MM.1S (cell line): Measurements from ENCODE around the gene SMCO4.

Experiments
- DNase-seq: peaks from one replicate; pipeline ENCODE4 v3.0.0-alpha.2; 2015
- H2AFZ ChIP-seq: fragments of 300-600 bp; sonication (generic); 2 replicates; pipeline ENCODE4 v1.6.0; 2016; ENCODE audit warnings: antibody characterized with exemption, low read length
- H3F3A ChIP-seq: fragments of 300-600 bp; sonication (generic); 2 replicates; pipeline ENCODE4 v1.6.1; 2016; ENCODE audit warnings: mild to moderate bottlenecking, antibody characterized with exemption, low read length, moderate library complexity, mixed read lengths; ENCODE audit not compliant: insufficient read depth
- H3K27ac ChIP-seq: fragments of 300-600 bp; sonication (generic); 2 replicates; pipeline ENCODE4 v1.5.1; 2016; ENCODE audit warnings: mild to moderate bottlenecking, low read length
- H3K27me3 ChIP-seq: fragments of 300-600 bp; sonication (generic); replicated peaks from 2 replicates; pipeline ENCODE4 v1.6.0; 2016; ENCODE audit warnings: low read length; ENCODE audit not compliant: insufficient read depth
- H3K36me3 ChIP-seq: fragments of 300-600 bp; sonication (generic); replicated peaks from 2 replicates; pipeline ENCODE4 v1.6.1; 2016; ENCODE audit warnings: mild to moderate bottlenecking, low read length, mixed read lengths; ENCODE audit not compliant: insufficient read depth
- H3K4me1 ChIP-seq: fragments of 300-600 bp; sonication (generic); 2 replicates; pipeline ENCODE4 v1.6.1; 2016; ENCODE audit warnings: low read length, mixed read lengths
- H3K4me2 ChIP-seq: fragments of 300-600 bp; sonication (generic); 2 replicates; pipeline ENCODE4 v1.6.0; 2016; ENCODE audit warnings: low read depth, low read length
- H3K4me3 ChIP-seq: fragments of 300-600 bp; sonication (generic); 2 replicates; pipeline ENCODE4 v1.5.1; 2016; ENCODE audit warnings: low read length, mixed read lengths
- H3K79me2 ChIP-seq: fragments of 300-600 bp; sonication (generic); 2 replicates; pipeline ENCODE4 v1.6.1; 2016; ENCODE audit warnings: mixed run types, low read length, mixed read lengths
- H3K9ac ChIP-seq: fragments of 300-600 bp; sonication (generic); 2 replicates; pipeline ENCODE4 v1.6.1; 2016; ENCODE audit warnings: low read length, mixed read lengths
- H3K9me2 ChIP-seq: fragments of 300-600 bp; sonication (generic); replicated peaks from 2 replicates; pipeline ENCODE4 v1.6.1; 2016; ENCODE audit warnings: mild to moderate bottlenecking, low read length, mixed read lengths; ENCODE audit not compliant: insufficient read depth
- H3K9me3 ChIP-seq: fragments of 300-600 bp; sonication (generic); replicated peaks from 2 replicates; pipeline ENCODE4 v1.6.1; 2016; ENCODE audit warnings: mild to moderate bottlenecking, low read length, mixed read lengths; ENCODE audit not compliant: insufficient read depth
- H4K20me1 ChIP-seq: fragments of 300-600 bp; sonication (generic); 2 replicates; pipeline ENCODE4 v1.6.1; 2016; ENCODE audit warnings: mild to moderate bottlenecking, low read length, moderate library complexity, mixed read lengths; ENCODE audit not compliant: insufficient read depth
- EZH2 ChIP-seq: fragments of 300-600 bp; sonication (generic); optimal IDR thresholded peaks from 2 replicates; pipeline ENCODE3; 2017; ENCODE audit warnings: low read depth, mild to moderate bottlenecking, antibody characterized with exemption, low read length, mixed read lengths
- EZH2phosphoT487 ChIP-seq: fragments of 300-600 bp; sonication (generic); IDR thresholded peaks from 2 replicates; pipeline ENCODE4 v1.6.1; 2018; ENCODE audit warnings: antibody characterized with exemption, low read length
- TF ChIP-seq, protein P1 (sequence below): fragments of 300-600 bp; sonication (generic); IDR thresholded peaks from 2 replicates; pipeline ENCODE4 v1.5.1; 2016; ENCODE audit warnings: antibody characterized with exemption, low read length, mixed read lengths

SMCO4 gene

DNA sequence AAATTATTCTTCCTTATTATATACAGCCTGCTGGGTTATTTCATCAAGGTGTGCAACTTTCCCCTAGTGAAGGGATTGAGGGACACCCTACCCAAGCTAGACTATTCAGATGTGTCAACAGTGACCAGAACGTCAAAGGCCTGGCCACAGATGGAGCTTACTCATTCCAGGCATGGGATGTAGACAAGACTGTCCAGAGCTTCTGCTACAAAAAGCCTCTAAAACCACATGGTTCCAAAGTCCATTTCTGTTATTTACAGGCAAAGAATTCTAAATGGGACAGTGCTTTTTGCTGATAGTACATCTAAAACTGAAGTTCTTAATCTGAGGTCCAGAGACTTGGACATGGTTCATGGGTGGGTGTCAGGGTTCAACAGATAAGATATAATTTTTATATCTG lies 9.7 kb upstream of the SMCO4 start:
- Histone ChIP-seq H3F3A (no peaks in the 10 kb centered on the region), H3K4me3 (no peak overlapping the region), H3K9me2 (no peaks in the 10 kb centered on the region), H4K20me1 (no peaks in the 10 kb centered on the region), H3K36me3 (no peaks in the 10 kb centered on the region), H3K4me2 (no peak overlapping the region), H3K27me3 (no peaks in the 10 kb centered on the region), H3K9me3 (no peaks in the 10 kb centered on the region), H3K4me1 (no peaks in the 10 kb centered on the region), H3K27ac (no peak overlapping the region), H3K9ac (no peak overlapping the region), H3K79me2 (no peaks in the 10 kb centered on the region), H2AFZ (no peak overlapping the region)
- no peak for TF ChIP-seq EZH2
- TF ChIP-seq, protein P1, sequence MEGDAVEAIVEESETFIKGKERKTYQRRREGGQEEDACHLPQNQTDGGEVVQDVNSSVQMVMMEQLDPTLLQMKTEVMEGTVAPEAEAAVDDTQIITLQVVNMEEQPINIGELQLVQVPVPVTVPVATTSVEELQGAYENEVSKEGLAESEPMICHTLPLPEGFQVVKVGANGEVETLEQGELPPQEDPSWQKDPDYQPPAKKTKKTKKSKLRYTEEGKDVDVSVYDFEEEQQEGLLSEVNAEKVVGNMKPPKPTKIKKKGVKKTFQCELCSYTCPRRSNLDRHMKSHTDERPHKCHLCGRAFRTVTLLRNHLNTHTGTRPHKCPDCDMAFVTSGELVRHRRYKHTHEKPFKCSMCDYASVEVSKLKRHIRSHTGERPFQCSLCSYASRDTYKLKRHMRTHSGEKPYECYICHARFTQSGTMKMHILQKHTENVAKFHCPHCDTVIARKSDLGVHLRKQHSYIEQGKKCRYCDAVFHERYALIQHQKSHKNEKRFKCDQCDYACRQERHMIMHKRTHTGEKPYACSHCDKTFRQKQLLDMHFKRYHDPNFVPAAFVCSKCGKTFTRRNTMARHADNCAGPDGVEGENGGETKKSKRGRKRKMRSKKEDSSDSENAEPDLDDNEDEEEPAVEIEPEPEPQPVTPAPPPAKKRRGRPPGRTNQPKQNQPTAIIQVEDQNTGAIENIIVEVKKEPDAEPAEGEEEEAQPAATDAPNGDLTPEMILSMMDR = no peak
- TF ChIP-seq EZH2phosphoT487 = no peak
- DNase-seq = no peak

DNA sequence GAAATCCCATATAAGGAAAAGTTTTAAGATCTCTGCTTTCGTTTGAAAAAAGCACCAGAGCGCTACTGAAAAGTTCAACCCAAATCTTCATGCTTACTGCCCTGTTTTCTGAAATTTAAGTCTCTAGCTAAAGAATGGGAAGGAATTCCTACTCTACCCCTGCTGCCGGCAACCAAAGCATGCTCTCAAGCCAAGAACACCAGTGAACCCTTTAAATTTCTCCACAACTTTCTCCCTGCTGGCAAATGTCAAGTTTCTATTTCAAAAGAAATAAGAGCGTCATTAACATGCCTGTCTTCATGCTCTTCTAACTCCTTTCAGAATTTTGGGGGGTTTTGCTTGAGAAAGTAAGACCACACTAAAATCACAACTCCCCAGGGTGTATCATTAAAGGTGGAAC lies 6.8 kb upstream of the SMCO4 start:
- H3F3A ChIP-seq = no peaks in the 10 kb centered on the region
- H3K9ac ChIP-seq = no peak overlapping the region
- no peak for DNase-seq
- H3K27me3 ChIP-seq = no peaks in the 10 kb centered on the region
- no peaks in the 10 kb centered on the region for H3K79me2 ChIP-seq
- no peak for TF ChIP-seq EZH2
- TF ChIP-seq EZH2phosphoT487 = no peak
- TF ChIP-seq, protein P1 = no peak
- H3K9me3 ChIP-seq = no peaks in the 10 kb centered on the region
- H3K27ac ChIP-seq = no peak overlapping the region
- no peaks in the 10 kb centered on the region for H4K20me1 ChIP-seq
- no peak overlapping the region for H2AFZ ChIP-seq
- no peaks in the 10 kb centered on the region for H3K9me2 ChIP-seq
- no peak overlapping the region for H3K4me3 ChIP-seq
- H3K36me3 ChIP-seq = no peaks in the 10 kb centered on the region
- H3K4me1 ChIP-seq = no peaks in the 10 kb centered on the region
- no peak overlapping the region for H3K4me2 ChIP-seq

DNA sequence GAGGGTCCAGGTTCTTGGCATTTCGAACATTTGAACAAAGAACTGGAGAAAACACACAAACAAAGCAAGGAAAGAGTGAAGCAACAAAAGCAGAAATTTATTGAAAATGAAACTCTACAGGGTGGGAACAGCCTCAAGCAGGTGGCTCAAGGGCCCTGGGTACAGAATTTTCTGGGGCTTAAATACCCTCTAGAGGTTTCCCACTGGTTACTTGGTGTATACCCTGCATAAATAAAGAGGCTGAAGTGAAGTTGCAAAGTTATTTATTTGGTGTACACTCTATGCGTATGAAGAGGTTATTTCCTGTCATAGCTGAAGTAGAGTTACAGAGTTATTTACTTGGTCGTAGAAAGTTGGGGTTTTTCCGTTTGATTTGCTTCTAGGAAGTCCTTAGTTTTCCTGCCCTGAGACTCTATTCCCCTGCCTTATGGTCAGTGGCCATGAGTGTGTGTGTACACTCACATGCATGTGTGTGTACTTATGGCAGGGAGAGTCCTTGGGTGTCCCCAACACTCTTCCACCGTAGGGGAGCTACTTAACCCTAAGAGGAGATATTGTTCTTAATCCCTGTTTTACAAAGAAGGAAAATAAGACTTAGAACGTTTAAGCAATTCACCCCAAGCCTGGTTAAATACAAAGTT lies 5.6 kb upstream of the SMCO4 start:
- no peaks in the 10 kb centered on the region for H3F3A ChIP-seq
- H3K4me3 ChIP-seq = no peak overlapping the region
- no peak overlapping the region for H2AFZ ChIP-seq
- H3K4me1 ChIP-seq = no peaks in the 10 kb centered on the region
- no peak overlapping the region for H3K4me2 ChIP-seq
- H3K27me3 ChIP-seq = no peaks in the 10 kb centered on the region
- H3K9me3 ChIP-seq = no peaks in the 10 kb centered on the region
- no peaks in the 10 kb centered on the region for H3K9me2 ChIP-seq
- H3K9ac ChIP-seq = no peak overlapping the region
- DNase-seq = no peak
- no peak for TF ChIP-seq EZH2phosphoT487
- TF ChIP-seq, protein P1 = no peak
- TF ChIP-seq EZH2 = no peak
- H3K27ac ChIP-seq = no peak overlapping the region
- no peaks in the 10 kb centered on the region for H3K79me2 ChIP-seq
- H4K20me1 ChIP-seq = no peaks in the 10 kb centered on the region
- no peaks in the 10 kb centered on the region for H3K36me3 ChIP-seq
